Retinal pigment epithelial cell (primary cell): Measurements from ENCODE around the gene FAM131A.

Experiments
- DNase-seq: peaks from one replicate; pipeline ENCODE4 v3.0.0-alpha.2; 2010; ENCODE audit warnings: low read depth
- H3K4me3 ChIP-seq: 2 replicates; pipeline ENCODE4 v1.5.1; 2011; ENCODE audit warnings: mild to moderate bottlenecking, low read length, control low read depth, moderate library complexity
- CTCF ChIP-seq: conservative IDR thresholded peaks from 2 replicates; pipeline ENCODE4 v1.5.1; 2011; ENCODE audit warnings: low read depth, low read length, control low read depth, inconsistent platforms

The FAM131A gene

GRCh38 chr3:184357248-184358123, 20.1 kb downstream of the FAM131A start:
- H3K4me3 ChIP-seq: no peak overlapping the region
- DNase-seq: no peak
- no peak for TF ChIP-seq CTCF

GRCh38 chr3:184358124-184358767, 20.8 kb downstream of the FAM131A start:
- H3K4me3 ChIP-seq: no peak overlapping the region
- no peak for TF ChIP-seq CTCF
- DNase-seq: no peak

GRCh38 chr3:184358921-184359350, 21.5 kb downstream of the FAM131A start:
- H3K4me3 ChIP-seq: no peak overlapping the region
- no peak for DNase-seq
- no peak for TF ChIP-seq CTCF

GRCh38 chr3:184359610-184360009, 22.2 kb downstream of the FAM131A start:
- TF ChIP-seq CTCF: no peak
- H3K4me3 ChIP-seq: no peak overlapping the region
- no peak for DNase-seq

GRCh38 chr3:184360070-184360928, 22.9 kb downstream of the FAM131A start:
- no peak for DNase-seq
- peak overlapping the region; percentile 72 for H3K4me3 ChIP-seq
- no peak for TF ChIP-seq CTCF

- no peak for DNase-seq
- no peak for TF ChIP-seq CTCF
- H3K4me3 ChIP-seq: peak overlapping the region; percentile 72
These were observed 23.6 kb downstream of the FAM131A start for GRCh38 chr3:184360929-184361531.
